Liver (tissue), 9 donors: Measurements from ENCODE around the gene RAD51AP2. TPM values are rescaled to one million over a fixed set of nuclear protein-coding genes. Genes with fewer than 3 reads are reported as not detected.

Experiments
- DNase-seq: peaks from one replicate; pipeline ENCODE4 v3.0.0-alpha.2; 2017; ENCODE audit warnings: low spot score
- H3K27ac ChIP-seq, 2 donors: one replicate each; pipeline ENCODE4 v1.7.0; 2013; ENCODE audit warnings: inconsistent platforms in 2 of 2, low read length in 2 of 2, control low read depth in 1 of 2, low read depth in 1 of 2, mild to moderate bottlenecking in 1 of 2
- H3K27me3 ChIP-seq, 4 donors: one replicate each; pipeline versions ENCODE4 v1.6.1 to v1.7.0; 2013; ENCODE audit warnings: low read length in 3 of 4, inconsistent platforms in 1 of 4, mild to moderate bottlenecking in 1 of 4, moderate library complexity in 1 of 4; ENCODE audit not compliant: control insufficient read depth in 4 of 4, insufficient read depth in 4 of 4
- H3K36me3 ChIP-seq, 4 donors: one replicate each; pipeline versions ENCODE4 v1.6.1 to v1.7.0; 2013; ENCODE audit warnings: low read length in 3 of 4, mild to moderate bottlenecking in 3 of 4, low read depth in 1 of 4, moderate library complexity in 1 of 4; ENCODE audit not compliant: control insufficient read depth in 4 of 4, insufficient read depth in 3 of 4
- H3K4me1 ChIP-seq, 4 donors: one replicate each; pipeline versions ENCODE4 v1.6.1 to v1.7.0; 2013; ENCODE audit warnings: low read length in 3 of 4, mild to moderate bottlenecking in 3 of 4, moderate library complexity in 1 of 4; ENCODE audit not compliant: control insufficient read depth in 4 of 4, insufficient read depth in 4 of 4
- H3K4me3 ChIP-seq, 3 donors: one replicate each; pipeline versions ENCODE4 v1.6.1 to v1.7.0; 2013; ENCODE audit warnings: low read length in 3 of 3, control low read depth in 1 of 3, low read depth in 1 of 3, mild to moderate bottlenecking in 1 of 3
- H3K9ac ChIP-seq, 2 donors: one replicate each; pipeline ENCODE4 v1.7.0; 2013; ENCODE audit warnings: low read length in 2 of 2, mild to moderate bottlenecking in 2 of 2, moderate library complexity in 2 of 2, control low read depth in 1 of 2, low read depth in 1 of 2
- H3K9me3 ChIP-seq, 4 donors: one replicate each; pipeline versions ENCODE4 v1.6.1 to v1.7.0; 2013; ENCODE audit warnings: low read length in 3 of 4; ENCODE audit not compliant: control insufficient read depth in 4 of 4
- CTCF ChIP-seq: fragments of 150-350 bp; IDR thresholded peaks from 2 replicates; pipeline ENCODE4 v1.5.1; 2017; ENCODE audit warnings: improper control_type of control experiment, low read depth, low read length; ENCODE audit not compliant: missing input control
- EGR1 ChIP-seq, 2 donors: IDR thresholded peaks; 2 replicates each; pipeline ENCODE4 v1.6.1; 2016 to 2018; ENCODE audit warnings: antibody characterized with exemption in 2 of 2, low read depth in 2 of 2
- FOXA1 ChIP-seq: IDR thresholded peaks from 2 replicates; pipeline ENCODE4 v1.6.1; 2016; ENCODE audit warnings: antibody characterized with exemption
- FOXA2 ChIP-seq: IDR thresholded peaks from 2 replicates; pipeline ENCODE4 v1.6.1; 2016; ENCODE audit warnings: antibody characterized with exemption
- HNF4A ChIP-seq, 2 donors: conservative IDR thresholded peaks; 2 replicates each; pipeline ENCODE4 v1.6.1; 2016; ENCODE audit warnings: antibody characterized with exemption in 2 of 2, mild to moderate bottlenecking in 2 of 2
- HNF4G ChIP-seq: IDR thresholded peaks from 2 replicates; pipeline ENCODE4 v1.6.1; 2016; ENCODE audit warnings: antibody characterized with exemption
- MAX ChIP-seq: IDR thresholded peaks from 2 replicates; pipeline ENCODE4 v1.6.1; 2016; ENCODE audit warnings: antibody characterized with exemption
- NR2F2 ChIP-seq: IDR thresholded peaks from 2 replicates; pipeline ENCODE4 v1.6.1; 2016; ENCODE audit warnings: antibody characterized with exemption
- RAD21 ChIP-seq, 2 donors: IDR thresholded peaks; 2 replicates each; pipeline ENCODE4 v1.6.1; 2016; ENCODE audit warnings: antibody characterized with exemption in 2 of 2, mild to moderate bottlenecking in 2 of 2
- REST ChIP-seq: IDR thresholded peaks from 2 replicates; pipeline ENCODE4 v1.6.1; 2016; ENCODE audit warnings: antibody characterized with exemption, mild to moderate bottlenecking
- SP1 ChIP-seq: IDR thresholded peaks from 2 replicates; pipeline ENCODE4 v1.6.1; 2018; ENCODE audit warnings: antibody characterized with exemption, mild to moderate bottlenecking
- TAF1 ChIP-seq: conservative IDR thresholded peaks from 2 replicates; pipeline ENCODE4 v1.6.1; 2016; ENCODE audit warnings: antibody characterized with exemption, mild to moderate bottlenecking
- ZBTB33 ChIP-seq: IDR thresholded peaks from 2 replicates; pipeline ENCODE4 v1.6.1; 2016; ENCODE audit warnings: antibody characterized with exemption
- polyA plus RNA-seq, 2 donors: library from polyadenylated mRNA; stranded (reverse) in 1 of 2; unstranded in 1 of 2; fragments of 200-250 nt in 1 of 2; fragments of >200 nt in 1 of 2; fragmentation: Nextera tagmentation in 1 of 2; extraction: Ambion mirVana in 1 of 2; gene quantifications; one replicate each; pipeline versions ENCODE4 v1.2.1 to v1.2.3, GENCODE V29; 2013 to 2015
- total RNA-seq, 2 donors: library from RNA; depleted of rRNA; stranded (reverse); fragments of >200 nt; gene quantifications; one replicate each; pipeline ENCODE4 v1.2.3, GENCODE V29; 2014
- TF ChIP-seq, protein P1 (sequence below): IDR thresholded peaks from 2 replicates; pipeline ENCODE4 v1.6.1; 2016; ENCODE audit warnings: antibody characterized with exemption
- donor health status: healthy.
- donor health status: healthy.
- donor health status: healthy.
- donor health status: healthy.
- donor health status: healthy.

The RAD51AP2 gene
- total and polyA plus RNA-seq, 4 donors = 0.02 to 0.25 (median 0.11) TPM

DNA sequence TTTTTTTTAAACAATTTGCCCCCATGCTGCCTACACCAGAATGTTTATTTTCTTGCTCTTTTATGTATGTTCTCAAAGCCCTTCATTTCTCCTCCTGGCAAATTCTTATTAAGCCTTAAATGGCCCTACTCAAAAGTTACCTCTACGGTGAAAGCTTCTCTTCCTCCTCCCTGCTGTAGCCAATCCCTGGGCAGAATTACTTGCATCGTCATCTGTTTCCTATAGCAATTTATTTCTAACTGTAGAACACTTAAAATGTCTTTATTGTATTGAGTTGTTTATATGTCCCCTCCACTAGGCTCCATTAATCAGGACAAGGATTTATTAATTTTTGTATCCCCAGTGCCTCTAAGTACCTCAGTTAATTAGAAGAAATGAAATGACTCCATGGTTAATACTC, 2.5 kb upstream of the RAD51AP2 start (continued):
- no peak for TF ChIP-seq ZBTB33

- no peak overlapping the region for H3K27ac ChIP-seq
- DNase-seq = no peak
Measured at GRCh38 chr2:17519486-17519885, 1.2 kb upstream of the RAD51AP2 start.

More at GRCh38 chr2:17519486-17519885, 1.2 kb upstream of the RAD51AP2 start:
- Histone ChIP-seq H3K4me3 (no peak overlapping the region), H3K9me3 (no peaks in the 10 kb centered on the region), H3K27me3 (no peaks in the 10 kb centered on the region), H3K36me3 (no peaks in the 10 kb centered on the region), H3K4me1 (peaks cover 0 to 5% (median 2%) of the 10 kb centered on the region in 4 donors), H3K9ac (no peak overlapping the region)
- TF ChIP-seq MAX = no peak
- no peak for TF ChIP-seq RAD21 (IDR thresholded peaks at IDR 0.05)
- TF ChIP-seq HNF4A (conservative IDR thresholded peaks at IDR 0.05) = no peak
- no peak for TF ChIP-seq CTCF
- TF ChIP-seq FOXA1 = no peak
- no peak for TF ChIP-seq EGR1 (IDR thresholded peaks at IDR 0.05; ENCODE audit: low read depth in 2 of 2)
- no peak for TF ChIP-seq TAF1
- TF ChIP-seq REST = no peak
- TF ChIP-seq SP1 = no peak
- TF ChIP-seq, protein P1, sequence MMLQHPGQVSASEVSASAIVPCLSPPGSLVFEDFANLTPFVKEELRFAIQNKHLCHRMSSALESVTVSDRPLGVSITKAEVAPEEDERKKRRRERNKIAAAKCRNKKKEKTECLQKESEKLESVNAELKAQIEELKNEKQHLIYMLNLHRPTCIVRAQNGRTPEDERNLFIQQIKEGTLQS = no peak
- no peak for TF ChIP-seq HNF4G
- TF ChIP-seq NR2F2 = no peak
- no peak for TF ChIP-seq FOXA2
